Transverse colon (tissue), 4 donors: ENCODE measurements around the gene ABHD17A.

Experiments
- CTCF ChIP-seq, 5 experiments: fragments of 200-600 bp in 3 of 5; fragments of 450-650 bp in 2 of 5; sonication (generic) in 3 of 5; IDR thresholded peaks; 1 replicate in 2 of 5; 2 replicates in 3 of 5; pipeline ENCODE4 v1.5.1; 2016 to 2017; ENCODE audit warnings: antibody characterized with exemption in 5 of 5, inconsistent platforms in 3 of 5, mild to moderate bottlenecking in 2 of 5, moderate library complexity in 1 of 5
- EP300 ChIP-seq: sonication (generic); formaldehyde crosslinking; IDR thresholded peaks from one replicate; pipeline ENCODE4 v1.6.1; 2017; ENCODE audit warnings: antibody characterized with exemption, low read depth
- POLR2A ChIP-seq: fragments of 450-650 bp; IDR thresholded peaks from one replicate; pipeline ENCODE4 v1.6.1; 2016; ENCODE audit warnings: antibody characterized with exemption, mild to moderate bottlenecking, moderate library complexity
- POLR2AphosphoS5 ChIP-seq, 3 donors: sonication (generic); formaldehyde crosslinking; IDR thresholded peaks; one replicate each; pipeline ENCODE4 v1.6.1; 2016; ENCODE audit warnings: antibody characterized with exemption in 3 of 3

GRCh38 chr19:1856698-1857603 is 28.3 kb downstream of the ABHD17A start:
- TF ChIP-seq CTCF (IDR thresholded peaks at IDR 0.05) (no peak), POLR2AphosphoS5 (IDR thresholded peaks at IDR 0.05) (peak; percentile 86 to 97 (median 94)), POLR2A (peak; percentile 92), EP300 (no peak)
